K562 (cell line): ENCODE measurements around the gene RIOK3. TPM values are rescaled to one million over a fixed set of nuclear protein-coding genes. Genes with fewer than 3 reads are reported as not detected.

Experiments
- CREB1 ChIP-seq, 2 experiments: sonication (generic) in 1 of 2; formaldehyde crosslinking in 1 of 2; IDR thresholded peaks; 2 replicates each; pipeline versions ENCODE4 v1.6.1 to v1.8.0; 2012 to 2022; ENCODE audit warnings: inconsistent platforms in 1 of 2, mild to moderate bottlenecking in 1 of 2, missing genetic modification reagents in 1 of 2, moderate library complexity in 1 of 2
- DMBX1 ChIP-seq: fragments of 250-450 bp; sonication (Bioruptor Pico); IDR thresholded peaks from 2 replicates; pipeline ENCODE4 v1.8.0; 2022; ENCODE audit warnings: inconsistent platforms, mild to moderate bottlenecking, moderate library complexity, borderline replicate concordance
- ELF2 ChIP-seq: fragments of 250-450 bp; sonication (Bioruptor Pico); IDR thresholded peaks from 2 replicates; pipeline ENCODE4 v1.5.0; 2021; ENCODE audit warnings: mild to moderate bottlenecking
- GTF2A2 ChIP-seq: IDR thresholded peaks from 2 replicates; pipeline ENCODE4 v1.6.1; 2016; ENCODE audit warnings: mild to moderate bottlenecking, missing genetic modification characterization, missing compliant biosample characterization
- HDAC8 ChIP-seq: fragments of 450-650 bp; IDR thresholded peaks from 2 replicates; pipeline ENCODE4 v1.6.1; 2016; ENCODE audit warnings: mild to moderate bottlenecking, missing genetic modification characterization, moderate library complexity, missing compliant biosample characterization
- HMG20B ChIP-seq: fragments of 250-450 bp; sonication (Bioruptor Pico); IDR thresholded peaks from 2 replicates; pipeline ENCODE4 v1.5.0; 2021; ENCODE audit warnings: mild to moderate bottlenecking
- ILF3 ChIP-seq: fragments of 450-650 bp; IDR thresholded peaks from 2 replicates; pipeline ENCODE4 v1.6.1; 2018; ENCODE audit warnings: antibody characterized with exemption, mild to moderate bottlenecking, moderate library complexity, borderline replicate concordance
- KDM4B ChIP-seq, 2 experiments: fragments of 450-650 bp in 1 of 2; sonication (generic) in 1 of 2; IDR thresholded peaks; 2 replicates each; pipeline ENCODE4 v1.6.1; 2016 to 2017; ENCODE audit warnings: borderline replicate concordance in 2 of 2, antibody characterized with exemption in 1 of 2, low read depth in 1 of 2, mild to moderate bottlenecking in 1 of 2
- MTA2 ChIP-seq: fragments of 450-650 bp; IDR thresholded peaks from 2 replicates; pipeline ENCODE4 v1.6.1; 2016; ENCODE audit warnings: low read depth
- PCBP2 ChIP-seq: fragments of 200-400 bp; formaldehyde crosslinking; IDR thresholded peaks from 2 replicates; pipeline ENCODE4 v1.6.1; 2018; ENCODE audit warnings: low read length, low read depth, mild to moderate bottlenecking, moderate library complexity; ENCODE audit not compliant: poor library complexity, severe bottlenecking
- PHF20 ChIP-seq: fragments of 450-650 bp; IDR thresholded peaks from 2 replicates; pipeline ENCODE4 v1.6.1; 2018; ENCODE audit not compliant: partially characterized antibody
- PREB ChIP-seq: sonication (generic); formaldehyde crosslinking; IDR thresholded peaks from 2 replicates; pipeline ENCODE4 v1.8.1; 2023; ENCODE audit warnings: mild to moderate bottlenecking, missing genetic modification reagents
- PYGO2 ChIP-seq: fragments of 450-650 bp; IDR thresholded peaks from 2 replicates; pipeline ENCODE4 v1.6.1; 2016; ENCODE audit warnings: mild to moderate bottlenecking, missing genetic modification characterization, moderate library complexity, missing compliant biosample characterization
- RBFOX2 ChIP-seq: fragments of 200-400 bp; formaldehyde crosslinking; IDR thresholded peaks from 2 replicates; pipeline ENCODE4 v1.6.1; 2017; ENCODE audit warnings: low read depth, mild to moderate bottlenecking, low read length, moderate library complexity
- RNF2 ChIP-seq: sonication (generic); IDR thresholded peaks from 2 replicates; pipeline ENCODE4 v1.6.1; 2016
- SAFB2 ChIP-seq: fragments of 200-400 bp; formaldehyde crosslinking; IDR thresholded peaks from 2 replicates; pipeline ENCODE4 v1.6.1; 2018; ENCODE audit warnings: borderline replicate concordance, low read length, low read depth, moderate library complexity; ENCODE audit not compliant: severe bottlenecking
- ZKSCAN3 ChIP-seq: fragments of 250-450 bp; sonication (Bioruptor Pico); IDR thresholded peaks from 2 replicates; pipeline ENCODE4 v1.4.0; 2020
- ZNF140 ChIP-seq: fragments of 250-450 bp; sonication (Bioruptor Pico); IDR thresholded peaks from 2 replicates; pipeline ENCODE4 v1.8.0; 2021; ENCODE audit warnings: moderate library complexity, mild to moderate bottlenecking, inconsistent platforms
- ZSCAN32 ChIP-seq: fragments of 450-650 bp; formaldehyde crosslinking; IDR thresholded peaks from 2 replicates; pipeline ENCODE4 v1.4.0; 2020; ENCODE audit warnings: mild to moderate bottlenecking, moderate library complexity
- polyA plus RNA-seq, 8 experiments: library from polyadenylated mRNA; depleted of rRNA in 4 of 8; stranded (reverse) in 5 of 8; unstranded in 3 of 8; fragments of >200 nt; fragmentation: Nextera tagmentation in 2 of 8; fragmentation: Illumina TruSeq in 1 of 8; extraction: Ambion mirVana in 2 of 8; extraction: Trizol in 1 of 8; gene quantifications; 2 replicates each; pipeline versions ENCODE4 v1.2.1 to v1.2.3, GENCODE V29; 2011 to 2014; ENCODE audit warnings: inconsistent platforms in 1 of 8, missing spikeins in 1 of 8
- total RNA-seq, 7 experiments: library from RNA; depleted of rRNA in 6 of 7; stranded (reverse); fragments of >200 nt in 6 of 7; fragmentation: Illumina TruSeq in 2 of 7; extraction: Trizol in 2 of 7; gene quantifications; 2 replicates each; pipeline versions ENCODE4 v1.2.1 to v1.2.3, GENCODE V29; 2011 to 2021; ENCODE audit warnings: low replicate concordance in 1 of 7
- TF ChIP-seq, protein P1 (sequence below): fragments of 450-650 bp; IDR thresholded peaks from 2 replicates; pipeline ENCODE4 v1.6.1; 2016
- TF ChIP-seq, protein P2 (sequence below), 2 experiments: fragments of 150-350 bp in 1 of 2; IDR thresholded peaks; 2 replicates each; pipeline ENCODE4 v1.6.1; 2012 to 2016; ENCODE audit warnings: low read depth in 2 of 2, low read length in 2 of 2, mild to moderate bottlenecking in 1 of 2, moderate library complexity in 1 of 2

Gene RIOK3
- total and polyA plus RNA-seq, 9 of the 15 experiments (the other 6 are each of a cell fraction or from before 2014, with no cell fraction given), result 21.4 to 89.5 (median 62.9) TPM

- TF ChIP-seq PYGO2 (tag) (no peak), GTF2A2 (tag) (no peak), DMBX1 (CRISPR knock-in tag) (peak; percentile 75), HDAC8 (no peak), ZNF140 (CRISPR knock-in tag) (no peak), SAFB2 (no peak), RBFOX2 (no peak), KDM4B (IDR thresholded peaks at IDR 0.05; ENCODE audit: borderline replicate concordance in 2 of 2, low read depth in 1 of 2) (no peak), ILF3 (no peak), PHF20 (no peak), ZKSCAN3 (CRISPR knock-in tag) (no peak), MTA2 (0 out of 2 replicates have a peak, but pooled peaks have one; percentile 49), HMG20B (CRISPR knock-in tag) (no peak), CREB1 (IDR thresholded peaks at IDR 0.05) (no peak), CREB1 (CRISPR knock-in tag; IDR thresholded peaks at IDR 0.05) (peak; percentile 20; the same call in 1 of the 2 replicates), PREB (CRISPR knock-in tag) (peak; percentile 86; the same call in 1 of the 2 replicates), PCBP2 (no peak), RNF2 (peak; percentile 72; the same call in 1 of the 2 replicates), ZSCAN32 (CRISPR knock-in tag) (no peak), ELF2 (0 out of 2 replicates have a peak, but pooled peaks have one; percentile 62)
- TF ChIP-seq, protein P1, sequence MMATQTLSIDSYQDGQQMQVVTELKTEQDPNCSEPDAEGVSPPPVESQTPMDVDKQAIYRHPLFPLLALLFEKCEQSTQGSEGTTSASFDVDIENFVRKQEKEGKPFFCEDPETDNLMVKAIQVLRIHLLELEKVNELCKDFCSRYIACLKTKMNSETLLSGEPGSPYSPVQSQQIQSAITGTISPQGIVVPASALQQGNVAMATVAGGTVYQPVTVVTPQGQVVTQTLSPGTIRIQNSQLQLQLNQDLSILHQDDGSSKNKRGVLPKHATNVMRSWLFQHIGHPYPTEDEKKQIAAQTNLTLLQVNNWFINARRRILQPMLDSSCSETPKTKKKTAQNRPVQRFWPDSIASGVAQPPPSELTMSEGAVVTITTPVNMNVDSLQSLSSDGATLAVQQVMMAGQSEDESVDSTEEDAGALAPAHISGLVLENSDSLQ, result peak; percentile 18; the same call in 1 of the 2 replicates
- TF ChIP-seq, protein P2, sequence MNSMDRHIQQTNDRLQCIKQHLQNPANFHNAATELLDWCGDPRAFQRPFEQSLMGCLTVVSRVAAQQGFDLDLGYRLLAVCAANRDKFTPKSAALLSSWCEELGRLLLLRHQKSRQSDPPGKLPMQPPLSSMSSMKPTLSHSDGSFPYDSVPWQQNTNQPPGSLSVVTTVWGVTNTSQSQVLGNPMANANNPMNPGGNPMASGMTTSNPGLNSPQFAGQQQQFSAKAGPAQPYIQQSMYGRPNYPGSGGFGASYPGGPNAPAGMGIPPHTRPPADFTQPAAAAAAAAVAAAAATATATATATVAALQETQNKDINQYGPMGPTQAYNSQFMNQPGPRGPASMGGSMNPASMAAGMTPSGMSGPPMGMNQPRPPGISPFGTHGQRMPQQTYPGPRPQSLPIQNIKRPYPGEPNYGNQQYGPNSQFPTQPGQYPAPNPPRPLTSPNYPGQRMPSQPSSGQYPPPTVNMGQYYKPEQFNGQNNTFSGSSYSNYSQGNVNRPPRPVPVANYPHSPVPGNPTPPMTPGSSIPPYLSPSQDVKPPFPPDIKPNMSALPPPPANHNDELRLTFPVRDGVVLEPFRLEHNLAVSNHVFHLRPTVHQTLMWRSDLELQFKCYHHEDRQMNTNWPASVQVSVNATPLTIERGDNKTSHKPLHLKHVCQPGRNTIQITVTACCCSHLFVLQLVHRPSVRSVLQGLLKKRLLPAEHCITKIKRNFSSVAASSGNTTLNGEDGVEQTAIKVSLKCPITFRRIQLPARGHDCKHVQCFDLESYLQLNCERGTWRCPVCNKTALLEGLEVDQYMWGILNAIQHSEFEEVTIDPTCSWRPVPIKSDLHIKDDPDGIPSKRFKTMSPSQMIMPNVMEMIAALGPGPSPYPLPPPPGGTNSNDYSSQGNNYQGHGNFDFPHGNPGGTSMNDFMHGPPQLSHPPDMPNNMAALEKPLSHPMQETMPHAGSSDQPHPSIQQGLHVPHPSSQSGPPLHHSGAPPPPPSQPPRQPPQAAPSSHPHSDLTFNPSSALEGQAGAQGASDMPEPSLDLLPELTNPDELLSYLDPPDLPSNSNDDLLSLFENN (IDR thresholded peaks at IDR 0.05; ENCODE audit: low read depth in 2 of 2, low read length in 2 of 2), result no peak
These were observed 75.7 kb downstream of the RIOK3 start (continued) for GRCh38 chr18:23528580-23529472.
